Testis (tissue), 2 donors: ENCODE results near the gene TFG.

ENCODE experiments used
- CTCF ChIP-seq, 3 experiments: fragments of 450-650 bp in 2 of 3; fragments of 200-600 bp in 1 of 3; sonication (generic) in 1 of 3; IDR thresholded peaks; one replicate each; pipeline ENCODE4 v1.5.1; 2016 to 2019; ENCODE audit warnings: antibody characterized with exemption in 3 of 3, mild to moderate bottlenecking in 2 of 3, moderate library complexity in 1 of 3
- POLR2A ChIP-seq: fragments of 450-650 bp; IDR thresholded peaks from one replicate; pipeline ENCODE4 v1.6.1; 2017; ENCODE audit warnings: antibody characterized with exemption, mild to moderate bottlenecking, moderate library complexity

GRCh38 chr3:100665230-100665629 lies 44.1 kb upstream of the TFG start:
- no peak for TF ChIP-seq CTCF (IDR thresholded peaks at IDR 0.05)
- TF ChIP-seq POLR2A, result no peak
